ENCODE measurements around the gene NTRK1. TPM values are rescaled to one million over a fixed set of nuclear protein-coding genes. Genes with fewer than 3 reads are reported as not detected.

The NTRK1 gene
- total and polyA plus RNA-seq, 2 experiments from 2014 or later: 0.08 to 0.11 TPM

GRCh38 chr1:156816561-156817328 is 43.9 kb upstream of the NTRK1 start, which contains the start of gene SH2D2A:
SH2D2A (minus strand) TSS chr1:156816848; CDS start chr1:156816708, 140 bp downstream.
- no peak within 1 kb of the TSS for H2AFZ ChIP-seq
- 40 to 42% methylated on average over 10 of the region's 10 CpGs for WGBS, 2 experiments (ENCODE audit: low coverage in 1 of 2, low lambda C conversion rate in 2 of 2, missing lambda C conversion rate in 2 of 2)
- H3K79me2 ChIP-seq (ENCODE audit: insufficient read depth): no peaks in the 10 kb centered on the region
- in situ Hi-C loops (cut with MboI): no loop called here
- H3F3A ChIP-seq (ENCODE audit: insufficient read depth): no peaks in the 10 kb centered on the region; the same call in 1 of the 2 replicates
- no peaks in the 10 kb centered on the region for H4K20me1 ChIP-seq (ENCODE audit: insufficient read depth)
- peaks cover 36% of the 10 kb centered on the region for H3K4me1 ChIP-seq (ENCODE audit: insufficient read depth)
- no peak within 1 kb of the TSS for H3K4me2 ChIP-seq (ENCODE audit: unreplicated experiment)
- H3K36me3 ChIP-seq (ENCODE audit: low read depth): no peaks in the 10 kb centered on the region
- peak; percentile 58 for DNase-seq
- H3K9me2 ChIP-seq (ENCODE audit: insufficient read depth): no peaks in the 10 kb centered on the region
- H3K27ac ChIP-seq: no peak within 1 kb of the TSS
- H3K27me3 ChIP-seq (replicated peaks; ENCODE audit: insufficient read depth): no peaks in the 10 kb centered on the region
- no peaks in the 10 kb centered on the region for H3K9me3 ChIP-seq (ENCODE audit: low read depth)
- no peak within 1 kb of the TSS for H3K9ac ChIP-seq
- TF ChIP-seq EZH2 (IDR thresholded peaks at IDR 0.05; ENCODE audit: insufficient read depth, poor library complexity, severe bottlenecking) (no peak), EZH2phosphoT487 (IDR thresholded peaks at IDR 0.05; ENCODE audit: insufficient read depth, low read depth) (no peak)
- no peak within 1 kb of the TSS for H3K4me3 ChIP-seq

- TF ChIP-seq EZH2 (IDR thresholded peaks at IDR 0.05; ENCODE audit: insufficient read depth, poor library complexity, severe bottlenecking) (no peak), EZH2phosphoT487 (IDR thresholded peaks at IDR 0.05; ENCODE audit: insufficient read depth, low read depth) (no peak)
- Histone ChIP-seq H3K4me3 (no peak overlapping the region), H3K27me3 (replicated peaks; ENCODE audit: insufficient read depth) (no peaks in the 10 kb centered on the region), H3K9me2 (ENCODE audit: insufficient read depth) (no peaks in the 10 kb centered on the region), H3K9me3 (ENCODE audit: low read depth) (no peaks in the 10 kb centered on the region), H3K4me1 (ENCODE audit: insufficient read depth) (peaks cover 17% of the 10 kb centered on the region), H3K9ac (no peak overlapping the region), H3F3A (ENCODE audit: insufficient read depth) (0 out of 2 replicates have a peak, but pooled peaks cover 3% of the 10 kb centered on the region), H3K27ac (peak overlapping the region; percentile 29; the same call in 1 of the 2 replicates), H2AFZ (no peak overlapping the region), H3K4me2 (ENCODE audit: unreplicated experiment) (peak overlapping the region; percentile 59), H3K79me2 (ENCODE audit: insufficient read depth) (no peaks in the 10 kb centered on the region), H4K20me1 (ENCODE audit: insufficient read depth) (no peaks in the 10 kb centered on the region), H3K36me3 (ENCODE audit: low read depth) (no peaks in the 10 kb centered on the region)
- peak; percentile 84 for DNase-seq
- 50 to 56% methylated on average over 4 of the region's 4 CpGs for WGBS, 2 experiments (ENCODE audit: low coverage in 1 of 2, low lambda C conversion rate in 2 of 2, missing lambda C conversion rate in 2 of 2)
- in situ Hi-C loops (cut with MboI): no loop called here
These were observed 38.9 kb upstream of the NTRK1 start for GRCh38 chr1:156821801-156822200.

- Histone ChIP-seq H2AFZ (no peak overlapping the region), H3K4me2 (ENCODE audit: unreplicated experiment) (no peak overlapping the region), H3K36me3 (ENCODE audit: low read depth) (no peaks in the 10 kb centered on the region), H4K20me1 (ENCODE audit: insufficient read depth) (no peaks in the 10 kb centered on the region), H3K9me3 (ENCODE audit: low read depth) (no peaks in the 10 kb centered on the region), H3K27me3 (replicated peaks; ENCODE audit: insufficient read depth) (no peaks in the 10 kb centered on the region), H3K9ac (no peak overlapping the region), H3K27ac (no peak overlapping the region), H3K9me2 (ENCODE audit: insufficient read depth) (no peaks in the 10 kb centered on the region), H3K4me3 (no peak overlapping the region), H3K79me2 (ENCODE audit: insufficient read depth) (no peaks in the 10 kb centered on the region), H3K4me1 (ENCODE audit: insufficient read depth) (peaks cover 15% of the 10 kb centered on the region), H3F3A (ENCODE audit: insufficient read depth) (0 out of 2 replicates have a peak, but pooled peaks cover 3% of the 10 kb centered on the region)
- 90 to 95% methylated on average over 1 of the region's 1 CpG for WGBS, 2 experiments (ENCODE audit: low coverage in 1 of 2, low lambda C conversion rate in 2 of 2, missing lambda C conversion rate in 2 of 2)
- TF ChIP-seq EZH2 (IDR thresholded peaks at IDR 0.05; ENCODE audit: insufficient read depth, poor library complexity, severe bottlenecking) (no peak), EZH2phosphoT487 (IDR thresholded peaks at IDR 0.05; ENCODE audit: insufficient read depth, low read depth) (no peak)
- in situ Hi-C loops (cut with MboI): no loop called here
- DNase-seq: no peak
These were observed 38.0 kb upstream of the NTRK1 start for GRCh38 chr1:156822680-156823079.

- no peaks in the 10 kb centered on the region for H3K79me2 ChIP-seq (ENCODE audit: insufficient read depth)
- in situ Hi-C loops (cut with MboI): no loop called here
- peaks cover 15% of the 10 kb centered on the region for H3K4me1 ChIP-seq (ENCODE audit: insufficient read depth)
- no peak for DNase-seq
- no peak overlapping the region for H3K4me2 ChIP-seq (ENCODE audit: unreplicated experiment)
- H3K9ac ChIP-seq: no peak overlapping the region
- no peaks in the 10 kb centered on the region for H3K9me3 ChIP-seq (ENCODE audit: low read depth)
- H2AFZ ChIP-seq: no peak overlapping the region
- no peaks in the 10 kb centered on the region for H4K20me1 ChIP-seq (ENCODE audit: insufficient read depth)
- no peak overlapping the region for H3K4me3 ChIP-seq
- H3K27ac ChIP-seq: no peak overlapping the region
- H3K9me2 ChIP-seq (ENCODE audit: insufficient read depth): no peaks in the 10 kb centered on the region
- TF ChIP-seq EZH2 (IDR thresholded peaks at IDR 0.05; ENCODE audit: insufficient read depth, poor library complexity, severe bottlenecking) (no peak), EZH2phosphoT487 (IDR thresholded peaks at IDR 0.05; ENCODE audit: insufficient read depth, low read depth) (no peak)
- no peaks in the 10 kb centered on the region for H3K27me3 ChIP-seq (replicated peaks; ENCODE audit: insufficient read depth)
- H3F3A ChIP-seq (ENCODE audit: insufficient read depth): 0 out of 2 replicates have a peak, but pooled peaks cover 3% of the 10 kb centered on the region
- WGBS, 2 experiments (ENCODE audit: low coverage in 1 of 2, low lambda C conversion rate in 2 of 2, missing lambda C conversion rate in 2 of 2): 93 to 95% methylated on average over 5 of the region's 5 CpGs
- no peaks in the 10 kb centered on the region for H3K36me3 ChIP-seq (ENCODE audit: low read depth)
These were observed 37.4 kb upstream of the NTRK1 start for GRCh38 chr1:156823210-156823790.
